Fibroblast of villous mesenchyme (primary cell): ENCODE results near the gene DENND1B. TPM values are rescaled to one million over a fixed set of nuclear protein-coding genes. Genes with fewer than 3 reads are reported as not detected.

Experiments
- DNase-seq: peaks from one replicate; pipeline ENCODE4 v3.0.0-alpha.2; 2010; ENCODE audit warnings: low read depth
- H3K4me3 ChIP-seq: 2 replicates; pipeline ENCODE4 v1.5.1; 2011; ENCODE audit warnings: low read depth, mild to moderate bottlenecking, low read length
- total RNA-seq: library from RNA; depleted of rRNA; stranded (reverse); fragments of >200 nt; gene quantifications from 2 replicates; pipeline ENCODE4 v1.2.3, GENCODE V29; 2012
- TF ChIP-seq, protein P1 (sequence below): IDR thresholded peaks from 2 replicates; pipeline ENCODE4 v1.5.1; 2012; ENCODE audit warnings: low read depth, mild to moderate bottlenecking, low read length; ENCODE audit not compliant: insufficient read depth

DENND1B gene
- total RNA-seq, 1 donor = 21.6 TPM

DNA sequence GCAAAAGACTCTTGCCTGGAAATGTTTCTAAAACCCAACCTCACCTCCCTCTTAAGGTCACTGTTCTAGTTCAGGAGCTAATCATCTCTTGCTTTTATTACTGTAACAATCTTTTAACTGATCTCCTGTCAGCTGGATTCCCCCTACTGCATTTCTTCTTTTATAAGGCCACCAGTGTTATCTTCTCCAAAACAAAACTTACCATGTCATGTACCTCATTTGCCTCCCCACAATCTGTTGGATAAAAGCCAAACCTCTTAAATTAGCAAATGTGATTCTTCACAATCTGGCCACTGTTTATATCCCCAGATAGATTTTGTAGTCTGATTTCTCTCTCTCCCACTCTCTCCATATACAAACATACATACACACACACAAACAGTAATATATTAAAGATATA, 143.3 kb downstream of the DENND1B start:
- TF ChIP-seq, protein P1, sequence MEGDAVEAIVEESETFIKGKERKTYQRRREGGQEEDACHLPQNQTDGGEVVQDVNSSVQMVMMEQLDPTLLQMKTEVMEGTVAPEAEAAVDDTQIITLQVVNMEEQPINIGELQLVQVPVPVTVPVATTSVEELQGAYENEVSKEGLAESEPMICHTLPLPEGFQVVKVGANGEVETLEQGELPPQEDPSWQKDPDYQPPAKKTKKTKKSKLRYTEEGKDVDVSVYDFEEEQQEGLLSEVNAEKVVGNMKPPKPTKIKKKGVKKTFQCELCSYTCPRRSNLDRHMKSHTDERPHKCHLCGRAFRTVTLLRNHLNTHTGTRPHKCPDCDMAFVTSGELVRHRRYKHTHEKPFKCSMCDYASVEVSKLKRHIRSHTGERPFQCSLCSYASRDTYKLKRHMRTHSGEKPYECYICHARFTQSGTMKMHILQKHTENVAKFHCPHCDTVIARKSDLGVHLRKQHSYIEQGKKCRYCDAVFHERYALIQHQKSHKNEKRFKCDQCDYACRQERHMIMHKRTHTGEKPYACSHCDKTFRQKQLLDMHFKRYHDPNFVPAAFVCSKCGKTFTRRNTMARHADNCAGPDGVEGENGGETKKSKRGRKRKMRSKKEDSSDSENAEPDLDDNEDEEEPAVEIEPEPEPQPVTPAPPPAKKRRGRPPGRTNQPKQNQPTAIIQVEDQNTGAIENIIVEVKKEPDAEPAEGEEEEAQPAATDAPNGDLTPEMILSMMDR = no peak
- DNase-seq = no peak
- H3K4me3 ChIP-seq = no peak overlapping the region

DNA sequence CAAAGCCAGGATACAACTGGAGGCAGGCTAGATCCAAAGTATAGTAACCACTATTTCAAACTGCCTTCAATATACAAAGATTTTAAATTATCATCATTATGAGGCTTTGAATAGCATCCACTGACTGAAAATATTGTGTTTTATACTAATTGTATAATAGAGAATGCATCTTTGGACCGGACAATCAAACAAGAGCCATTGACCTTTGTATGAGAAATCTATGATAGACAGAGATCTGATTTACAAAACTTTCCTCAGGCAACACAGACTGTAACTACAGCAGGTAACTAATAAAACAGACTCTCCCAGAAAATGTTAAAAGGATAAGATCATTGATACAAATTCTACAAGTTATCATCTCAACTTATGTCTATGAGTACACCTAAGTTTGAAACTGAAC, 152.9 kb downstream of the DENND1B start:
- TF ChIP-seq, protein P1 = no peak
- H3K4me3 ChIP-seq = no peak overlapping the region
- DNase-seq = no peak

DNA sequence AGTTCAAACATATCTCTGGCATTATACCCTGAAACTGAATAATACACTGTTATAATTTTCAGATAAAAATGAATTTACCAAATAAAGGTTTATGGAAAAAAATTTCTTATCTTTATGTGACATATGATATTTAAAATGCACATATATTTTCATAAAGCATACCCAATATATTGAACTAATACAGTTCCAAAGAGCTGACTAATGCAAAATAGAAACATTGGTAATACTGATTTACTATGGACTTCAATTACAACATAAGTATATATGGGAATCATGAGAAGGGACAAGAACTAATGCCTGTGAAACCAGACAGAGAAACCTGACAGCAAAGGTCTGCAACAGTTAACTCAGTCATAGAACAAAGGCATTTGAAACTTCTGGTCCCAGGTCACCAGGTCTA, 153.5 kb downstream of the DENND1B start:
- H3K4me3 ChIP-seq = no peak overlapping the region
- TF ChIP-seq, protein P1 = no peak
- no peak for DNase-seq

DNA sequence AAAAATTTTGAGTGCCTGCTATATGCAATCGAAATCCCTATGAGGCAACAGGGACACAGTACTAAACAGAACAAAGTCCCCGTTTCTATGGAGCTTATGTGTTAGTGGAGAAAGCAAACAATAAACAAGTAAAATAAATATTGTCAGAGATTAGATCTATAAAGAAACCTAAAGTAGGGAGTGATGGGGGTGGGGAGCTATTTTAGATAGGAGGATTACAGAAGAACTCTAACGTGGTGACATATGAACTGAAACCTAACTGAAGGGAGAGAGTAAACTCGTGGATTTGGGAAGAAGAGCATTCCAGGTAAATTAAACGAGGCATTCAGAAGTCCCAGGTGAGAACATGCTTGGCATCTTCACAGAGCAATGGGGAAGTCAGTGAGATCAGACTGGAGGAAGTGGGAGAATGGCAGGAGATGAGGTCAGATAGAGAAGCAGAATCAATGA, 154.5 kb downstream of the DENND1B start:
- no peak for DNase-seq
- no peak overlapping the region for H3K4me3 ChIP-seq
- TF ChIP-seq, protein P1 = no peak

DNA sequence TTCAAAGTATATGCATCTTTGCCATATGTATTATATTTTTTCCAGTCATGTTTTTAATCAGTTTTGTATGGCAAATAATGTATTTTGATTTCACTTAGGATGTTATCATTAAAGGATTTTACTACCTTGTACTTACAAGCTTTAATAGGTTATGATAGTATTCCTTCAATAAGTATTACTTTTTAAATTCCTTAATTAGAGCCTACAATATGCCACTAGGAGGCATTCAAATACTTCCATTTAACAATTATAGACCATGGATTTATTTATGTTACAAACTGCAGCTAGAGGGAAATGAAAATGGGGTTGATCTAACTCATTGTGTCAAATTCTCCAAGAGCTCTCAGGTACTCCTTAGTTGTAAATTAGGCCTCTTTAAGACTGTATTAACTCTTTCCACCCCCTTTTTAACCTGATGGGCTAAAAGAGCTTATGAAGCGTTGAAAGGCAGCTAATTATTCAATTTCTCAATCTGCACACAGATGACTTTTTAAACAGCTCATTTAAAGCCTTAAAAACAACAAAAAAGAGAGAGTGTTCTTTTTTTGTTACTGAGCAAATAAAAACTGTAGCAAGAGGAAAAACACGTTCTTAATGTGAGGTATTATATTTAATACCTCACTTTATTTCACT, 156.2 kb downstream of the DENND1B start:
- TF ChIP-seq, protein P1 = peak; percentile 23
- H3K4me3 ChIP-seq = no peak overlapping the region
- DNase-seq = peak; percentile 32

DNA sequence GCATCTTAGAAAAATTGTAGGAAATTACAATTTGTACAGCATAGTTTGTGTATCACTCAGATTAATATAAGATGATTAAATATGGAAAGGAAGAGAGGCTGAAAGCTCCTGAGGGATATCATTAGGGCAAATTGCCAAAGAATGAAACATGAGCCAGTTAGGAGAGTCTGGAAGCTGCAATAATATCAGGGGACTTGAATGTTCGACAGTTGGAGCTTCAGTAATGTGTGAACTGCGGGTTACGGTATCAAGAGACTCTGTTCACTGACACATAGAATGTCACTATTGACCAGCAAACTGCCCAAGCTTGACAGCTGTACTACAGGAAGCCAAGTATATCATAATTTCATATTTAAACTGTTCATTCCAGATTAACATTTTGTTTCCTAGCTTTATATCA, 157.2 kb downstream of the DENND1B start:
- H3K4me3 ChIP-seq = no peak overlapping the region
- TF ChIP-seq, protein P1 = no peak
- peak; percentile 4 for DNase-seq

DNA sequence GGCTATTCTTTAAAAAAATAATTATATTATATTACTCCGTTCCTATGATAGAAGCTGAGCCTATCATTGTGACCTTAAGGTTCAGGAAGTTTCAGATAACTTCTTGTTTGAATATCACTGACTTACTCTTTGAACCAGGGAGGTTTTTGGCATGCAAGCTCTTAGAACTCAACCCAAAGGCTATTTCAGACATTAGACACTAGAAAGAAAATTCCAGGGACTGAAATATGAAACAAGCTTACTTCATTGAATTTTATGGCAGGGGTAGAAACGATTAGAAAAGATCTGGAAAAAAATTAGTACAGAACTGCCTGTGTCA, 159.6 kb downstream of the DENND1B start:
- TF ChIP-seq, protein P1 = no peak
- no peak for DNase-seq
- H3K4me3 ChIP-seq = no peak overlapping the region
